Measurements from ENCODE around the gene RNF144A.

DNA sequence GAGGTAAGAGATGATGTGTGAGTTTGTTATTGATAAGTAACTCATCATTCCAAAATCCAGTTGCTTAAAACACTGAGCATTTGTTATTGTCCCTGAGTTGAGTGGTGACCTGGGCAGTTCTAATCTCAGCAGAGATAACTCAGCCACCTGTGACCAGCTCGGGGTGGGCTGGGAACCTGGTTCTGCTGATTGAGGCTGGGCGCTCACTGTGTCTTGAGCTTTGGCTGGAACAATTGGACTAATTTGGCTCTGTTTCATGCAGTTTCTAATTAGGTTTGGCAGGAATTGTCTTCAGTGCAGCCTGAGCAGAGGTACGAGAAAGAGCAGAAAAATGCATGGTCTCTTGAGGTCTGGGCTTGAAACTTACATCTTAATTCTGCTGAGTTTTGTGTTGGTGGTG, 144.7 kb downstream of the RNF144A start:
- TF ChIP-seq POLR2A (IDR thresholded peaks at IDR 0.05): no peak
- TF ChIP-seq, protein P1, sequence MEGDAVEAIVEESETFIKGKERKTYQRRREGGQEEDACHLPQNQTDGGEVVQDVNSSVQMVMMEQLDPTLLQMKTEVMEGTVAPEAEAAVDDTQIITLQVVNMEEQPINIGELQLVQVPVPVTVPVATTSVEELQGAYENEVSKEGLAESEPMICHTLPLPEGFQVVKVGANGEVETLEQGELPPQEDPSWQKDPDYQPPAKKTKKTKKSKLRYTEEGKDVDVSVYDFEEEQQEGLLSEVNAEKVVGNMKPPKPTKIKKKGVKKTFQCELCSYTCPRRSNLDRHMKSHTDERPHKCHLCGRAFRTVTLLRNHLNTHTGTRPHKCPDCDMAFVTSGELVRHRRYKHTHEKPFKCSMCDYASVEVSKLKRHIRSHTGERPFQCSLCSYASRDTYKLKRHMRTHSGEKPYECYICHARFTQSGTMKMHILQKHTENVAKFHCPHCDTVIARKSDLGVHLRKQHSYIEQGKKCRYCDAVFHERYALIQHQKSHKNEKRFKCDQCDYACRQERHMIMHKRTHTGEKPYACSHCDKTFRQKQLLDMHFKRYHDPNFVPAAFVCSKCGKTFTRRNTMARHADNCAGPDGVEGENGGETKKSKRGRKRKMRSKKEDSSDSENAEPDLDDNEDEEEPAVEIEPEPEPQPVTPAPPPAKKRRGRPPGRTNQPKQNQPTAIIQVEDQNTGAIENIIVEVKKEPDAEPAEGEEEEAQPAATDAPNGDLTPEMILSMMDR (IDR thresholded peaks at IDR 0.05): no peak
